Activated naive CD4-positive, alpha-beta T cell treated with anti-CD3 and anti-CD28 coated beads, Interleukin-2, amount 50 U/mL, for 72 hours (primary cell): Measurements from ENCODE around the gene SPOCK2. TPM values are rescaled to one million over a fixed set of nuclear protein-coding genes. Genes with fewer than 3 reads are reported as not detected.

ENCODE experiments used
- total RNA-seq, 2 donors: library from RNA; stranded (reverse); gene quantifications; one replicate each; pipeline ENCODE4 v1.2.3, GENCODE V29; 2022

SPOCK2 gene
- total RNA-seq, 2 donors from 2014 or later = 170 to 209 TPM

Other genes with a start within 250 kb of the SPOCK2 start
- gene PSAP, start 237.3 kb downstream of the SPOCK2 start, total RNA-seq = 100 to 1,000 TPM; 128 to 165 TPM
- gene CHST3, start 124.2 kb downstream of the SPOCK2 start, total RNA-seq = under 1 TPM; 0.16 to 0.88 TPM
- 100 to 1,000 TPM in 1 of 2 donors, 10 to 100 TPM in 1; 88.2 to 107 TPM for gene ANAPC16, start 127.5 kb upstream of the SPOCK2 start, total RNA-seq
- gene ASCC1, start 127.7 kb upstream of the SPOCK2 start, total RNA-seq = 10 to 100 TPM; 65.5 to 87.6 TPM
- 1,000 to 10,000 TPM; 1,025 to 1,076 TPM for gene DDIT4, start 185.4 kb upstream of the SPOCK2 start, total RNA-seq